PC-9 (cell line): ENCODE results near the gene FNBP1L.

Experiments used
- EZH2 ChIP-seq: fragments of 200-600 bp; sonication (generic); IDR thresholded peaks from 2 replicates; pipeline ENCODE4 v1.8.0; 2017; ENCODE audit warnings: antibody characterized with exemption, low read depth
- TF ChIP-seq, protein P1 (sequence below): fragments of 200-600 bp; sonication (generic); conservative IDR thresholded peaks from 2 replicates; pipeline ENCODE4 v1.6.1; 2017; ENCODE audit warnings: mixed run types, antibody characterized with exemption, mild to moderate bottlenecking, moderate library complexity

DNA sequence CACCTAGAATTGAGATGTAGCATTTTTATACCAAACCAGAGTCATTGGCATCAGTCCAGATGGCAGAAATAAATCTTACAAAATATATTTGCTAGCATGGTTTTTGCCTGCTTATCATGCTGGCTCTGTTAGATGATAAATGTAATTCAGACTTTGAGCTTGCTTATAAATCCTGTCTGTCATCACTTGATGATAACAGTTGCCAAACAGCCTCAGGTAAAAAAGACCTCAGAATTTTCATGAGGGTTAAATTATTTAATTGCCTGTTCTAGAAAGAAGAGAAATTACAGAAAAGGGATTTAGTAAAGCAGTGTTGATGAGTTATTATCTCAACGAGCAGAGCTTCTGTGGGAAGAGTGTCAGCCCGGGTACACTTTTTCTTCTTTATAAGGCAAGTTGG, 83.3 kb downstream of the FNBP1L start:
- TF ChIP-seq, protein P1, sequence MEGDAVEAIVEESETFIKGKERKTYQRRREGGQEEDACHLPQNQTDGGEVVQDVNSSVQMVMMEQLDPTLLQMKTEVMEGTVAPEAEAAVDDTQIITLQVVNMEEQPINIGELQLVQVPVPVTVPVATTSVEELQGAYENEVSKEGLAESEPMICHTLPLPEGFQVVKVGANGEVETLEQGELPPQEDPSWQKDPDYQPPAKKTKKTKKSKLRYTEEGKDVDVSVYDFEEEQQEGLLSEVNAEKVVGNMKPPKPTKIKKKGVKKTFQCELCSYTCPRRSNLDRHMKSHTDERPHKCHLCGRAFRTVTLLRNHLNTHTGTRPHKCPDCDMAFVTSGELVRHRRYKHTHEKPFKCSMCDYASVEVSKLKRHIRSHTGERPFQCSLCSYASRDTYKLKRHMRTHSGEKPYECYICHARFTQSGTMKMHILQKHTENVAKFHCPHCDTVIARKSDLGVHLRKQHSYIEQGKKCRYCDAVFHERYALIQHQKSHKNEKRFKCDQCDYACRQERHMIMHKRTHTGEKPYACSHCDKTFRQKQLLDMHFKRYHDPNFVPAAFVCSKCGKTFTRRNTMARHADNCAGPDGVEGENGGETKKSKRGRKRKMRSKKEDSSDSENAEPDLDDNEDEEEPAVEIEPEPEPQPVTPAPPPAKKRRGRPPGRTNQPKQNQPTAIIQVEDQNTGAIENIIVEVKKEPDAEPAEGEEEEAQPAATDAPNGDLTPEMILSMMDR, result no peak
- TF ChIP-seq EZH2, result no peak
